EL (cell line): ENCODE measurements around the gene THAP10.

Experiments used
- DNase-seq: peaks from one replicate; pipeline ENCODE4 v3.0.0-alpha.2; 2016

The THAP10 gene

GRCh38 chr15:70853318-70853972, 38.8 kb downstream of the THAP10 start:
- peak; percentile 67 for DNase-seq

- peak; percentile 84 for DNase-seq
These were observed 39.5 kb downstream of the THAP10 start for GRCh38 chr15:70852501-70853317.

GRCh38 chr15:70851889-70852288, 40.3 kb downstream of the THAP10 start:
- no peak for DNase-seq

GRCh38 chr15:70845602-70846360, 46.5 kb downstream of the THAP10 start:
- DNase-seq, result no peak

- DNase-seq, result no peak
These were observed 54.8 kb downstream of the THAP10 start for GRCh38 chr15:70837476-70837875.

- no peak for DNase-seq
These were observed 56.4 kb downstream of the THAP10 start for GRCh38 chr15:70835841-70836240.

GRCh38 chr15:70835415-70835814, 56.8 kb downstream of the THAP10 start:
- DNase-seq, result no peak

GRCh38 chr15:70834999-70835398, 57.2 kb downstream of the THAP10 start:
- DNase-seq, result no peak

GRCh38 chr15:70833861-70834765, 58.1 kb downstream of the THAP10 start:
- peak; percentile 82 for DNase-seq

- DNase-seq, result no peak
These were observed 58.8 kb downstream of the THAP10 start for GRCh38 chr15:70833422-70833821.

GRCh38 chr15:70832176-70832575, 60.1 kb downstream of the THAP10 start:
- DNase-seq, result no peak
